ENCODE data around the gene FUZ.

DNA sequence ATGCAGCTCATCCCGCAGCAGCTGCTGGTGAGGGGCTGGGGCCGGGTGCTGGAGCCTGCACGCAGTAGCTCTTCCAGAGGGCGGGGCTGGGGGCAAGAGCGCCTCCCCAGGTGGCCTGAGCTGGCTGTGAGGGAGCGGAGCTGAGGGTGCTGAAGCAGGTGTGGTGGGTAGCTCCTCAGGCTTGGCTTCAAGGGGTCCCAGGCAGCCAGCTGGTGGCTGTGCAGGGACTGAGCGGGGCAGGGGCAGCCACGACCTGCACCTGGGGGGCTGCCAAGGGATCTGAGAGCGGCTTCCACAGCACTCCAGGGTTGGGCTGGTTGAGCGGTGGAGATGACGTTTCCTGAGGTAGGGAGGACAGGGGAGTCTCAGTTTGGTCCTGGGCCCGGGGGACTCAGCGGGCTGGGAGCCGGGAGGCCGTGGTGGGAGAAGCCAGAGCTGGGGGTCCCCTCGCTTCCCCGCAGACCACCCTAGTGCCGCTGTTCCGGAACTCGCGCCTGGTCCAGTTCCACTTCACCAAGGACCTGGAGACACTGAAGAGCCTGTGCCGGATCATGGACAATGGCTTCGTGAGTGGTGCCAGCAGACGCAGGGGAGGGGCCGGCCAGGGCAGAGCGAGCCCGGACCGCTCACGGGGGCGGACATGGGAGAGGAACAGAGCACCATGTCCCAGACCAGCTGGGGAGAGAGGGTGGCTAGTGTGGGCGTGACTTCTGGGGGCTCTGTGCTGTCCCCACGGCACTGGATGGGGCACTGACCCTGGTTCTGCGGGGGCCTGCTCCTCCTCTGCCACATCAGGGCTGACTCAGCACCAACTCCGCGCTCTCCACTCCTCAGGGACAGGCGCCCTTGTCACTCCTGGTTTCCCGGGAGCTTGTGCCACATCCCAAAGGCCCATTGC lies 45.2 kb upstream of the FUZ start:
- TF ChIP-seq, protein P1, sequence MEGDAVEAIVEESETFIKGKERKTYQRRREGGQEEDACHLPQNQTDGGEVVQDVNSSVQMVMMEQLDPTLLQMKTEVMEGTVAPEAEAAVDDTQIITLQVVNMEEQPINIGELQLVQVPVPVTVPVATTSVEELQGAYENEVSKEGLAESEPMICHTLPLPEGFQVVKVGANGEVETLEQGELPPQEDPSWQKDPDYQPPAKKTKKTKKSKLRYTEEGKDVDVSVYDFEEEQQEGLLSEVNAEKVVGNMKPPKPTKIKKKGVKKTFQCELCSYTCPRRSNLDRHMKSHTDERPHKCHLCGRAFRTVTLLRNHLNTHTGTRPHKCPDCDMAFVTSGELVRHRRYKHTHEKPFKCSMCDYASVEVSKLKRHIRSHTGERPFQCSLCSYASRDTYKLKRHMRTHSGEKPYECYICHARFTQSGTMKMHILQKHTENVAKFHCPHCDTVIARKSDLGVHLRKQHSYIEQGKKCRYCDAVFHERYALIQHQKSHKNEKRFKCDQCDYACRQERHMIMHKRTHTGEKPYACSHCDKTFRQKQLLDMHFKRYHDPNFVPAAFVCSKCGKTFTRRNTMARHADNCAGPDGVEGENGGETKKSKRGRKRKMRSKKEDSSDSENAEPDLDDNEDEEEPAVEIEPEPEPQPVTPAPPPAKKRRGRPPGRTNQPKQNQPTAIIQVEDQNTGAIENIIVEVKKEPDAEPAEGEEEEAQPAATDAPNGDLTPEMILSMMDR (tag by site-specific recombination; IDR thresholded peaks at IDR 0.05) = peak; percentile 48
- TF ChIP-seq ZNF777 (tag by site-specific recombination; IDR thresholded peaks at IDR 0.05; ENCODE audit: borderline replicate concordance) = no peak

All from HEK293 (cell line).